ENCODE results near the gene CPNE5. TPM values are rescaled to one million over a fixed set of nuclear protein-coding genes. Genes with fewer than 3 reads are reported as not detected.

Gene CPNE5
- total and polyA plus RNA-seq, 3 donors from 2014 or later = 44.2 to 137 (median 97.8) TPM

GRCh38 chr6:36737043-36737785 lies 102.0 kb downstream of the CPNE5 start:
- H3K9me3 ChIP-seq = no peaks in the 10 kb centered on the region
- peaks cover 12% of the 10 kb centered on the region for H3K4me1 ChIP-seq
- no peaks in the 10 kb centered on the region for H3K36me3 ChIP-seq (ENCODE audit: low read depth, missing control alignments)
- TF ChIP-seq POLR2A (IDR thresholded peaks at IDR 0.05) (no peak), CTCF (IDR thresholded peaks at IDR 0.05) (no peak)
- intact Hi-C loops (cut with DNase I; ENCODE audit: low total_unique reads) = no loop called here
- DNase-seq = no peak
- H3K4me3 ChIP-seq = no peak overlapping the region
- WGBS, 2 donors = 86 to 93% methylated on average over 3 to 14 of the region's 14 CpGs
- H3K27ac ChIP-seq = no peak overlapping the region
- no peaks in the 10 kb centered on the region for H3K27me3 ChIP-seq

DNA sequence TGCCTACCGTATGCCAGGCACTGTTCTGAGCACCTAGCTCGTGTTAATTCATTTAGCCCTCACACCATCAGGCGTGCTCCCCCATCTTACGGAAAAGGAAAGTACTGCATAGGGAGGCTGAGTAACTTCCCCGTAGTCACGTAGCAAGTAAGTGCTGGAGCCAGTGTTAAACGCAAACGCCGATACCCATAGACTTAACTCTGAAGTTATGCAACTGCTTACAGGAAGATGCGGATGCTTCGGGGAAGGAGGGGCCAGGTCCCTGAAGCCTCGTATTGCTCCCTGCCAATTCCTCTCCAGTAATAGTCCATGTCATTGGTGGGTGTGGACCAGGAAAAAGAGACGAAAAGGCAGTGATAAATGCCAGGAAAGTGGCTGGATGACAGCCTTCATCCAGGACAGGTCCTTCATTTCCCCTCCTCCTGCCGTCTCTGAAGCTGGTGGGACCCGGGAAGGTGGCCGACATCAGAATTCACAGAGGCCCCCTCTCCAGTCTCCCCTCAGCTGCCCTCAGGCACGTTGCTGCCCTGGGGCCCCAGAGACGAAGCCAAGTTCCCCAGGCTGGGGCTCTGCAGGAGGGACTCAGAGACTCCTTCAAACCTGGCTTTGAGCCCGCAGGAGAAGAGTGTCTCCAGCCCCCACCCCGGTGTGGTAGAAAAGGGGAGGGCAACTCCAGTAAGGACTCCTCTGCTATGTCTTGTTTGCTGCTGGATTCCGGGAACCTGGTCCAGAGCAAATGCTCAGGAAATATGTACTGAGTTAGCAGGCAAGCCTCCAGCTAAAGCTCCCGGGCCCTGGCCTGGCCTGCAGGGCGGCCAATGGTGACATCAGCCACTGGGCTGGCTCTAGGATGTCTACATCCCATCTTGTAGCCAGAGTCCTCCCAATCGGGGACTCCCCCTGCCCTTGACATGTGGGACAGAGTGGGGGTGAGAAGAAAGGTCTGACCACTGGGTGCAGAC lies 103.9 kb downstream of the CPNE5 start:
- H3K4me1 ChIP-seq = peaks cover 12% of the 10 kb centered on the region
- H3K27ac ChIP-seq = peak overlapping the region; percentile 45 to 62
- no peaks in the 10 kb centered on the region for H3K27me3 ChIP-seq
- H3K9me3 ChIP-seq = no peaks in the 10 kb centered on the region
- H3K36me3 ChIP-seq (ENCODE audit: low read depth, missing control alignments) = no peaks in the 10 kb centered on the region
- no peak overlapping the region for H3K4me3 ChIP-seq
- peak; percentile 84 for DNase-seq
- intact Hi-C loops (cut with DNase I; ENCODE audit: low total_unique reads) = no loop called here
- TF ChIP-seq CTCF (IDR thresholded peaks at IDR 0.05) (no peak), POLR2A (IDR thresholded peaks at IDR 0.05) (no peak)
- WGBS, 2 donors = 33 to 44% methylated on average over 17 to 24 of the region's 24 CpGs

GRCh38 chr6:36734486-36735060 lies 104.7 kb downstream of the CPNE5 start:
- H3K4me3 ChIP-seq = no peak overlapping the region
- H3K27me3 ChIP-seq = no peaks in the 10 kb centered on the region
- no peaks in the 10 kb centered on the region for H3K36me3 ChIP-seq (ENCODE audit: low read depth, missing control alignments)
- H3K27ac ChIP-seq = peak overlapping the region; percentile 45 to 62
- DNase-seq = no peak
- H3K4me1 ChIP-seq = peaks cover 12% of the 10 kb centered on the region
- intact Hi-C loops (cut with DNase I; ENCODE audit: low total_unique reads) = no loop called here
- H3K9me3 ChIP-seq = no peaks in the 10 kb centered on the region
- TF ChIP-seq CTCF (IDR thresholded peaks at IDR 0.05) = no peak
- TF ChIP-seq POLR2A (IDR thresholded peaks at IDR 0.05) = no peak
- 80 to 85% methylated on average over 1 to 6 of the region's 7 CpGs for WGBS, 2 donors

- no peaks in the 10 kb centered on the region for H3K36me3 ChIP-seq (ENCODE audit: low read depth, missing control alignments)
- H3K4me3 ChIP-seq = no peak overlapping the region
- 98 to 100% methylated on average over 3 to 5 of the region's 5 CpGs for WGBS, 2 donors
- TF ChIP-seq POLR2A (IDR thresholded peaks at IDR 0.05) = no peak
- intact Hi-C loops (cut with DNase I; ENCODE audit: low total_unique reads) = no loop called here
- no peak for DNase-seq
- H3K27me3 ChIP-seq = no peaks in the 10 kb centered on the region
- H3K9me3 ChIP-seq = no peaks in the 10 kb centered on the region
- H3K27ac ChIP-seq = no peak overlapping the region
- H3K4me1 ChIP-seq = peaks cover 12% of the 10 kb centered on the region
Observed at GRCh38 chr6:36733300-36733699, 105.9 kb downstream of the CPNE5 start.
